ENCODE data around the gene RWDD3.

The RWDD3 gene, protein sequence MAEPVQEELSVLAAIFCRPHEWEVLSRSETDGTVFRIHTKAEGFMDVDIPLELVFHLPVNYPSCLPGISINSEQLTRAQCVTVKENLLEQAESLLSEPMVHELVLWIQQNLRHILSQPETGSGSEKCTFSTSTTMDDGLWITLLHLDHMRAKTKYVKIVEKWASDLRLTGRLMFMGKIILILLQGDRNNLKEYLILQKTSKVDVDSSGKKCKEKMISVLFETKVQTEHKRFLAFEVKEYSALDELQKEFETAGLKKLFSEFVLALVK
- 1.5 to 3.4 reads per million in 2 experiments for total RNA-seq

DNA sequence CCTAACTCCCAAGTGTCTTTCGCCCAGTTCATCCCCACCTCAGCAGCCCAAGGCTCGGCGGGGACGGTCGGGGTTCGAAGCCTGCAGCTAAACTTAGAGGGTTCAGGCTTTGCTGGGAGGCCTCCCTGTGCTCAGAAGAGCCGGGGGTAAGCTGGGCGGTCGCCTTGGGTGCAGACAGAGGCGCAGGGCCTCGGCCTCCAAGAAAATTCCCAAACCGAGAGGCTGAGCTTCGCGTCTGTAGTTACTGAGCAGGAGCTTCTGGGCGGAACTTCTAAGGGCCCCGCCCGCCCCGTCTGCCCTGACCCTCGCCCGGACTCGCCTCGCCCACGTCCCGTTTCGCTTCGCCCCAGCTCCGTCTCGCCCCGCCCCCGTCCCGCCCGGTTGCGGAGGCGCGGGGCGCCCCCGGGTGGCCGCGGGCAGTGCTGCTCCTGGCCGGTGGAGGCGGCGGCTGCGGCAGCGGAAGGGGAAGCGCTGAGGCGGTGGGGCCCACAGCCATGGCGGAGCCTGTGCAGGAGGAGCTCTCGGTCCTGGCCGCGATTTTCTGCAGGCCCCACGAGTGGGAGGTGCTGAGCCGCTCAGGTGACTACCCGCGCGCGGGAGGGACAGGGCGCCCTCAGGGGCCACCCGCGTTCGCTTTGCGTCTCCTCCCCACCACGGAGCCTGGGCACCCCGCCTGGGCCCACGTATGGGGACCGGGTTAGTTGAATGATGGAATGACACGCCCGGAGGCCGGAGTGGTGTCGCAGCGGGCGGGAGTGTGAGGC, at the start of gene RWDD3:
TSS of gene RWDD3 (plus strand) at position 474 of the 764 bp plus-strand sequence. CDS start at position 495, 21 bp downstream.
- DNase-seq (ENCODE audit: low read depth), result peak; percentile 86

DNA sequence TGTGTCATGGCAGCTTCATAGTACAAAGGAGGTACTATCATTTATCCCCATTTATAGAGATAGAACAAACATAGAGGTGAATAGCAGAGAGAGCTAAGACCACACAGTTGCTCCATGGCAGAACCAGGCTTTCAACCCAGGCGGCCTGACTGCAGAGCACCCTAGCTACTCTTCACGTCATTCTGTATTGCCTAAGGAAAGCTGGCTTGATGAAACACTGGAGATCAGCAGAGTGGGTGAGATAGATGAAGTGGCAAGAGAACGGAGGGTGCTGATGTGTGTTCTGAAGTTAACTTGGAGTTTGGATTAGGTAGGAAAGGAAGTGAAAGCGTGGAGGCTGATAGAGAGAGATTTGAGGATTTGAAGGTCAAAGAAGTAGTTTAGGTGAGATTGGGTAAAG, 47.9 kb upstream of the RWDD3 start:
- DNase-seq (ENCODE audit: low read depth), result no peak

DNA sequence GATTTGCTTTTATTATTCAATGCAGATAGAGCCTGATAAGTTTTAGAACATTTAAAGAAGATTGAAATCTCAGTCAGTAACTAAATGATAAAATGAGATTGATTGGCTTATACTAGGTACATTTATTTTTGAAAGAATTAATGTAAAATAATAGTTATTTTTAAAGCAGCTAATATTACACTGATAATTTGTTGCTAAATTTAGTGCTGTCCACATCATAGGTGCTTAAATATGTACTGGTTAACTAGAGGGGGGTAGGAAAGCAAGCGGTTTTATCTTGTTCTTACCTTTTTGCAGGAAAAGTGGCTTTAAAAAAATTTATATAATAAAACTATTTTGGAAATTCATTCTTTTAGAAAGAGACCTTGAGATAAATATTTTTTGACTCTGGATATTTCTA, 40.4 kb upstream of the RWDD3 start:
- no peak for DNase-seq (ENCODE audit: low read depth)

DNA sequence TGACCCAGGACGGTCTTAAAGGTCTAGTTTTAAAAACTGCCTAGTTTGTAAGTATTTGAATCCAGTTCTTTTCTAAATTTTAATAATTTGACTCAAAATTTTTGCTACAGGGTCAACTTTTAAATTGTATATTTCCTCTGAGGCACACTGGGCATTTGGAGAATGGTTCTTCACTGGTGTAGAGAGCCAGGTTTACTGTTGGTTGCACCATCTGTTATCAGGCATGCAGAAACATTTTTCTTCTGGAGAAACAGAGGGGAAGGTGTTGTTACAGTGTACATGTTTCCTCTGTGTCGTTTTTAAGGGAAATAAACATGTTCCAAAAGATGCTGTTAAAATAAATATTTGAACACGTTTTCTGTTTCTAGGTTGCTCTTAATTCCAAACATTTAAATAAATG, 39.0 kb upstream of the RWDD3 start:
- no peak for DNase-seq (ENCODE audit: low read depth)

DNA sequence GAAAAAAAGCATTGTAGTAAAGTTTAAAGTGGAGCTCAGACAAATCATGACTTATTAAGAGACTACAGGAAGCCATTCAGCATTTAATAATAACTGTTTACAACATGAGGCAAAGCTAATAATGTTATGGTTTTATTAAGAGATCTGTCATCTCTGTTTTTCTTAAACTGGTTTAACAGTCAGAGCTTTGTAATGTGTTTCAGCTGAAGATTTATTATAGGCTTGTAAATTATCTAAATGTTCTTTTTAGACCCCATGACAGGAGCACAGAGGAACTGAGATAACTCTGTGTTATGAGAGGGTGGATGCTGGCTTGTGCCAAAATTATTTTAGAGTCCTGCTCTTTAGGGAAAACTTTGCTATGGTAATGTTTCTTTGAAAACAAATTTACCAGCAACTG, 38.0 kb upstream of the RWDD3 start:
- DNase-seq (ENCODE audit: low read depth), result no peak

DNA sequence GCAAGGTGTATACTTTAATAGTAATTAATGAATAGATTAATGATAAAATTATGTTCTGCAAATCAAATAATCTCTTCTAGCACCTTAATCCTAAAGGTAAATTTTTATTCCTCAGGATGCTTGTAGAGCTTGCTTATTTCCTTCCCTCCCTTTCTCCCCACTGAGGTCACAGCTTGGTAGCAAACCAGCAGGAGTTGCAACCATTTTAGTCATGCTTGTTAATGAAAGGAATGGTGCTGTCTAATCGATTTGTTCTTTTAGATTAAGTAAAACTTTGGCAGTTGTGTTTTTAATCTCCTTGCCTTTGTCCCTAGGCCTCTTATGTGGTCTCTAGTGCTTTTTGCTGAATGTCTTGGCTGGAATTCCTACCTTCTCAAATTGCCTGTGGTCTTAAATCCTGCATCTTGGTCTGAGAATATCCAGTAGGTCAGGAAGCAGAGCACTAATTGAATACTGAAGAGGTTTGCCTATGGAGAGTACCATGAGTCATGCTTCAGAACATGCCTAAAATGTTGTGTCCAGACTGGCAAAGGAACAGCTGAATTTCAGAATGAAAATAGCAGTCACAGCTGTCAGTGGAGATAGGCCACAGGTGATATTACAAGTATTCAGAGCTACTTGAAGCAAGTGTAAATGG, 36.3 kb upstream of the RWDD3 start:
- no peak for DNase-seq (ENCODE audit: low read depth)

DNA sequence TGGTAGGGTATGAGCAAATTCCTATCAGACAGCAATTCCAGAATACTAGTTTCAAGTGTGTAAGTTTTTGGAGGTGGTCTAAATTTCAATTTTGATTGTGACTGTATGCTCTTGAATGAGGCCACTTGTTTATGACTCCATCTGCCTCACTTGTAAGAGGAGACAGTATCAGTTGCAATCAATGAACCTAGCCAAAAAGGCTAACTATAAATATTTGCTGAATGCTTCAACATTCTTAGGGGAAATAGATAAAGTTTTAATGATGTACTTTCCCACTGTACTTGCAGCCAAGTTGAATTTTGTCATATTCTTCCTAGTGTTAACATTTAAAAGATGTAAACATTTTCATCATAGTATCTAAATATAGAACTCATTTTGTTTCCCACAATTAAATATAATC, 32.1 kb upstream of the RWDD3 start:
- DNase-seq (ENCODE audit: low read depth), result no peak

DNA sequence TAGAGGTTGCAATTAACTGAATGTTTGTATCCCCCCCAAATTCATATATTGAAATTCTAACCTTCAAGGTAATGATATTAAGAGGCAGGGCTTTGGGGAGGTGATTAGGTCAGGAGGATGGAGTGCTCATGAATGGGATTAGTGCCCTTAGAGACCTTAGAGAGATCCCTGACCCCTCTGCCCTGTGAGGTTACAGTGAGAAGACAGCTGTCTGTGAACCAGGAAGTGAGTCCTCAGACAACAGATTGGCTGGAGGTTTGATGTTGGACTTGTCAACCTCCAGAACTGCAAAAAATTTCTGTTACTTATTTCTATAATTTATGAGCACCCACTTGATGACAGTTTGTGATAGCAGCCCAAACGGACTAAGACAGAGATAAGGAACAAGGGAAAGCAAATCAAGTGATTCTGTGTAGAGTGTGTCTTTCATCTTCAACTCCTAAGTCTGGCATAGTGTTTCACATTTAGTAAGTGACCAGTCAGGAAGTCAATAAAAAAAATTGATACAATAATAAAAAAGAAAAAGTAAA, 30.0 kb upstream of the RWDD3 start:
- no peak for DNase-seq (ENCODE audit: low read depth)

DNA sequence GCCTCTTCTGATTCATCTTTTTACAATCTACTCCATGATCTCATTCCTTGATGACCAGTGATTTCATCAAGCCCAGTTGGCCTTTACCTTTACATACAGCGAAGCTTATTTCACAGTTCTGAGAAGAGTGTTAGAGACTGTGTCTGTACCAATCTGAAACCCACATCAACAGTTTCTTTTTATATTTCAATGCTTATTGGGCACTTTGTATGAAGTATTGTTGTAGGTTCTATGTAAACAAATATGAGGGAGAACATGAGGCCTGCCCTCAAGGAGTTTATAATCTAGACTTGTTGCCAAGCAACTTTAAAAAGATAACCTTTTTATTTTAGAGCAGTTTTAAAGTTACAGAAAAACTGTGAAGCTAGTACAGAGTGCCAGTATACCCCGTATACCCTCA, 27.5 kb upstream of the RWDD3 start:
- no peak for DNase-seq (ENCODE audit: low read depth)

DNA sequence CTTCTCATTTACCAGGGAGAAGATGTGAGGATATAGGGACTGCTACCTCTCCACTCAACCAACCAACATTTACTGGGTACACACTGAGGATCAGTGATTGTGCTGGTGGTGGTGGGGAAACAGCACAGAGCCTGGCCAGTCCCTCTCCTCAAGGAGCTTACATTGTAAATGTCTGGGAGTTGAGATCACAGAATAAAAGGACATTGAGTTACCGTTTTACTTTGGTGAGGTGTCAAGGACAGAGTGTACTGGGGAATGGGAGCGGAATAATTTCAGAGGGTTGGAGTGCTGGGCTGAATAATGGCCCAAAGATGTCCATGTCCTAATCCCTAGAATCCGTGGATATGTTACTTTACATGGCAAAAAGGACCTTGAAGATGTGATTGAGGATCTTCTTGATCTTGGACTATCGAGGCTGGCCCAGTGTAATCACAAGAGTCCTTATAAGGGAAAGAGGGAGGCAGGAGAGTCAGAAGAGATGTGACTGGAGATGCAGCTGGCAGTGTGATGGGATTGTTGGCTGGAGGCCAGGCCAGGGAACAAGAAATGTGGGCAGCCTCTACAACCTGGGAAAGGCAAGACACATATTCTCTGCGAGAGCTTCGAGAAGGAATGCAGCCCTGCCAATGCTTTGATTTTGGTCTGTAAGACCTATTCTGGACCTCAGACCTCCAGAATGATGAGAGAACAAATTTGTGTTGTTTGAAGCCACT, 26.6 kb upstream of the RWDD3 start:
- DNase-seq (ENCODE audit: low read depth), result no peak

DNA sequence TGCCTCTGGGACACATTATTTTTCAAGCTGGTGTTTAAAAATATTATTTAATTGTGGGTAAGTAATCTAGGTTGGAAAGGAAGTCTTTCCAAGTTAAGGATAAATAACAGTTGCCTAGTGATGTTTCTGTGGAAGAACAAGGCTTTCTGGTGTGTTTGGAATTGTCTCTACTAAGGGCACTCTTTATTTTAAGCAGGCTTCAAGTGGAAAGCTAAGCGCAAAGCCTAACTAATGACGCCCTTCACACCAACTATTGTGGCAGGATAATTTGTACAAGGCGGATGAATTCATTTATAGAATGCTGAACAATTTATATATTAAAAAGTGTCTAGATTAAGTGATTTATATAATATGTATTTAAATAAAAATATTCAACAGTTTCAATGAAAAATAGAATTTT, 25.1 kb upstream of the RWDD3 start:
- no peak for DNase-seq (ENCODE audit: low read depth)

DNA sequence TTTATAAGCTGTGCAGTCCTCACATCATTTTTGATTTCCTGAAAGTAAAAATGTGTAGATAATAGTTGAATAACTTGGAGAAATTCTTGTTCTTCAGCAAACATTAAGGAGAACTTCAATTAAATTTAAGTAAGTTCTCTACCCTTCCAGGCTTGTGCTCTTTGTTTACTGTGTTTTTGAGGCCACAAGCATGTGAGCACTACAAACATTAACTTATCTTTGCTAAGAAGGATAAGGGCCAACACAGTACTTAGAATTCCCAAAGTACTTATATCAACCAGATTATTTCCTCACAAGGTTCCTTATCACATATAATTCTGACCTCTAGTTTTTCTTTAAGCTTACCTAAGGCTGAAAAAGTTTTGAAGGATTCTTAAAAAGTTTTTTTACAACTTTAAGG, 24.7 kb upstream of the RWDD3 start:
- DNase-seq (ENCODE audit: low read depth), result no peak

DNA sequence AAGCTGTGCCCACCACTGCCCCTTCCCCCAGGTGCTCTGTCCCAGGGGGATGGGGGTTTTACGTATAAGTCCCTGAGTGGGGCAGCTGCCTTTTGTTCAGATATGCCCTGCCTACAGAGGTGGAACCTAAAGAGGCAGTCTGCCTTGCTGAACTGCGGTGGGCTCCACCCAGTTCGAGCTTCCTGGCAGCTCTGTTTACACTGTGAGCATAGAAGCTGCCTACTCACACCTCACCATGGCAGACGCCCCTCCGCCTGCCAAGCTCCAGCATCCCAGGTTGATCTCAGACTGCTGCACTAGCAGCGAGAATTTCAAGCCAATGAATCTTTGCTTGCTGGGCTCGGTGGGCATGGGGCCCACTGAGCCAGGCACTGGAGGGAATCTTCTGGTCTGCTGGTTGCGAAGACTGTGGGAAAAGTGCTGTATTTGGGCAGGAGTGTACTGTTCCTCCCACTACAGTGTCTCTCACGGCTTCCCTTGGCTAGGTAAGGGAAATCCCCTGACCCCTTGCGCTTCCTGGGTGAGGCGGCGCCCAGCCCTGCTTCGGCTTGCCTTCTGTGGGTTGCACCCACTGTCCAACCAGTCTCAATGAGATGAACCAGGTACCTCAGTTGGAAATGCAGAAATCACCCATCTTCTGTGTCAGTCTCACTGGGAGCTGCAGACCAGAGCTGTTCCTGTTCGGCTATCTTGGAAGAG, 17.6 kb upstream of the RWDD3 start:
- DNase-seq (ENCODE audit: low read depth), result no peak

DNA sequence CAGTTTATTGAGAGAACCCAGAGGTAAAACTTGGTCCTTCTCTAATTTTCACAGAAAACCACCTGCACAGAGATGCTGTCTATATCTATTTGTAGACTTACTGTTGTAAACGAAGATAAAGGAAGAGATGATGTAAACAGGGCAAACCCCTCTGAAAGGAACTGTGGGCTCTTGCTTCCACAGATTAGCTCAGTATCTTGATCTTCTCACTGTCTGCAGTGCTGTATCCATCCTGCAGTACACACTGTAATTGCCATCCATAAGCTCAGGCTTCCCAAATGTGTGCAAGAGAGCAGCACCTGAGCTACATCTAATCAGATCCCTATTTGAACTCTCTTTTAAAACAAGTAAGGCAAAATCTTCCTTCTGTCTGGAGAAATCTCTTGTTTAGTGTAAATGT, 16.6 kb upstream of the RWDD3 start:
- DNase-seq (ENCODE audit: low read depth), result no peak

DNA sequence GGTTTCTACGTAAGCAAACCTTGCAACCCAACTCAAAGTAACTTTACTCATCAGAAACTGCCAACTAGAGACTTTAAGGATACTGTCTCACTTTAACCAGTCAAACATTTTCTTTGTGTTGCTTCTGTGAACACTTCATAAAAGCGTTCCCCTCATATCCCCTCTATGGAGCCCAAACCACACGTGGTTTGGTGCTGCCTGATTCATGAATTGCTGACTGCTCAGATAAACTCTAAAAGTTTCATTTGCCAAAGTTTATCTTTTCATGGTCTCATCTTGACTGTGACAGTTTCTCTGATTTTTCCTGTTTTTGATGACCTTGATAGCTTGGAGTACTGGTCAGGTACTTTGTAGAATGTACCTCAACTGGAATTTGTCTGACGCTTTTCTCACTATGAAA, 14.6 kb upstream of the RWDD3 start:
- DNase-seq (ENCODE audit: low read depth), result no peak

DNA sequence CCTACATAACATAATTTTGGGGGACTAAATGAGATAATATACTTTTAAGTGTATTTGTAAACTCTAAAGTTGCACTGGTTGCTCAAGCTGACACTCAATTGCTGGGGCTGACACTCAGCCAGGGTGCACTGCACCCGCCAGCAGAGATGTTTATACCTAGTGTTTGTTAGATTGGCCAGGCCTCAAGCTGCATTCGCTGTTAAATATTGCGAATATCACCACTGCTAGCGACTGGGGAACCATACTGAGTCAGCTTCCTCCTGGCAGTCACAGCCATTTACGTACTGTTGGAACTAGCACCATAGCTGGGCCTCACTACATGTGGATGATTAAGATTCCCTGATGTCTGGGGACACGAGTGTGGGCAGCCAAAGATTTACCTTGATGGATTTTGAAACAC, 12.7 kb upstream of the RWDD3 start:
- DNase-seq (ENCODE audit: low read depth), result no peak

DNA sequence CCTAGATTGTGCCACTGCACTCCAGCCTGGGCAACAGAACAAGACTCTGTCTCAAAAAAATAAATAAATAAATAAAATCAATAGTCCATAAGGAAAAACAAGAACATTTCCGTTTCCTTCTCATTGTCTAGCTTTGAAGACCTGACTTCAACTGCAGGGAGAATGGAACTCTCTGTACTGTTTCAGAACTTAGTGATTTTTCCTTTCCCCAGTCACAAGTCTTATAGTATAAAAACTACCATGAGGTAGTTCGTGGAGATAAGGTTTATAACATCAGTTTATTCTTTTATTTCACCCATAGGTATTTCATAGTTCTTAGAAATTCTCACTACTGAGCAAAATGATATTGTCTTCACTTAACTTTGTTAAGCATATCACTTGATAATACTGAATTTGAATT, 11.4 kb upstream of the RWDD3 start:
- DNase-seq (ENCODE audit: low read depth), result no peak

DNA sequence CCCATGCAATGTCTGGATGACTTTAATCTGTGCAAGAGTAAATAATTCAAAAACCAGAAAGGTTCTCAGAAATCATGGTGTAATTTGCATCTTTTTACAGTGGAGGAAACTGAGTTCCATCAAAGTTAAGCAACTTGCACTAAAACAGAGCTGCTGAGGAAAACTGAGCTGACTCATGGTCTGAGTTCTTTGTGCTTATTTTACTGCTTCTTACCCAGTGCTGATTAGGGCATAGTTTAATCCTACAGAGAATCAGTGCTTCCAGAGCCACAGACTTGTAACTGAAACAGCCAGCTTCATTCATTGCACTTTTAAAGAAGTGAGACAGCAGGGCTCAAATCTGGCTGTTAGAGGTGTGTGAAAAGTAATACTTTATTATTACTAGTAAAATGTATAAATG, 10.9 kb upstream of the RWDD3 start:
- no peak for DNase-seq (ENCODE audit: low read depth)

DNA sequence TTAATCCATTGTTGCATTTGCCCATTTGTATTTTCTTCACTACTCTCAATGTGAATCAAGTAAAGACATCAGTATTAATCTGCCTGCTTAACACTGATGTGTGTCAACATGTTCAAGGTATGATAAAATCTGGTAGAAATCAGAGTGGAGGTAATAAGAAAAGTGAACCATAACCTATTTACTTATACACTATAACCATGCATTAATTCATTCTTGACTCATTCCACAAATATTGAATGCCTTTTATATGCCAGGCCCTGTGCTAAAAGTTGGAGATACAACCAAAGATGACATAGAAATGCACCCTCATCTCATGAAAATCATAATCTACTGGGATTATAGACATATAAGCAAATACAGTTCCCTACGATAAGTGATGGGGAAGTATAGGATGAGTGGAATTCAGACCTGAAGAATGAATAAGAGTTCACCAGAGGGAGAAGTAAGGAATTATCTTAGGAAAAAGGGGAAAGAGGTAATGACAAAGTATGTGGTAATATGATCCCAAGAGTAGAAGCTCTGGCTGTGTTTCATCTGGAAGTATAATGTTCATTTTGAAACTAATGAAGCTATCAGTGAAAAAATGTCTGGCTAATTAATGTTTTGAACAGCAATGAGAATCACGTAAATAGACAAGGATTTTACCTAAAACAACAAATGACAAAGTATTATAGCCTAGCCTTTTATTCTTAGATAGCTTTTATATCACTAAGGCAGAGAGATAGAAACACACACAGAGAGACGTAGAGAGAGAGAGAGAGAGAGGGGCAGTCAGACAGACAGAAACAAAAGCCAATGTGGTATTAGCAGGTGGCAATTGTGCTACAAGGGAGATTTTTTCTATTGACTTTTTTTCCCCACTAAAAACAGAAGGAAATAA, 7.0 kb upstream of the RWDD3 start:
- DNase-seq (ENCODE audit: low read depth), result no peak

DNA sequence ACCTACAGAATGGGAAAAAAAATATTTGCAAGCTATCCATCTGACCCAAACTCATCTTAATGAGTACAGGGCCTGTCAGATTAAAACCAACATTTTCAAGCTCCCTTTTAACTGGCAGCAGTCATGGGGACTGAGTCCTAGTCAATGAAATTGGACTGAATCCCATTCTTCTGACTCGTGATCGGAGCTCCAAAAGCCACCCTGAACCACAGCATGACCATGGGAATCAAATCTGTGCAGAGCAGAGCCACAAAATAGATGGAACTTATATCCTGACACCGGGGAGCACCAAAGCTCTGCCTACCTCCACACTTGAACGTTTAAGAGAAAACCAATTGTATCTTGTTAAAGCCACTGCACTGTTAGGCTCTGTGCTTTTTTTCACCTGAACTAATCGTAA, 5.0 kb upstream of the RWDD3 start:
- no peak for DNase-seq (ENCODE audit: low read depth)

DNA sequence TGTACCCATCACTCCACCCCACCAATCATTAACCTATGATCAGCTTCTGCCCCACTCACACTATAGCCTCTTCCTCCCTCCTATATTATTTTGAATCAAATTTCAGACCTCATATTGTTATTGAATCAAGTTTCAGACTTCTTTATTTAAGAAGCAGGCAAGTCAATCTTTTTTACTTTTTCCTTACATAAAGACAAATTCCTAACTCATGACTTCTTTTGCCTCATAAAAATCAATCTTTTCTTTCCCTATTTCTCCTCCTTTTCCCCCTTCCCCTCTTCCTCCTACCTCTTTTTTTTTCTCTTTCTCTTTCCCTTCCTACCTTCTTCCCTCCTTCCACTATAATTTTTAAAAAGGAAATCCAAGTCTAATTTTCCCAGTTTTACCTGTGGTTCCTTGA, 4.3 kb upstream of the RWDD3 start:
- DNase-seq (ENCODE audit: low read depth), result no peak
